Transverse colon (tissue), 4 donors: Measurements from ENCODE around the gene C2orf81.
"Not testable (repeated sequence)": the region's sequence is repeated elsewhere in the genome, so short reads cannot be mapped to it uniquely, and the experiment has no call there.

Source experiments
- POLR2A ChIP-seq: fragments of 450-650 bp; IDR thresholded peaks from one replicate; pipeline ENCODE4 v1.6.1; 2016; ENCODE audit warnings: antibody characterized with exemption, mild to moderate bottlenecking, moderate library complexity
- POLR2AphosphoS5 ChIP-seq, 3 donors: sonication (generic); formaldehyde crosslinking; IDR thresholded peaks; one replicate each; pipeline ENCODE4 v1.6.1; 2016; ENCODE audit warnings: antibody characterized with exemption in 3 of 3
- TF ChIP-seq, protein P1 (sequence below), 5 experiments: fragments of 200-600 bp in 3 of 5; fragments of 450-650 bp in 2 of 5; sonication (generic) in 3 of 5; IDR thresholded peaks; 1 replicate in 2 of 5; 2 replicates in 3 of 5; pipeline ENCODE4 v1.5.1; 2016 to 2017; ENCODE audit warnings: antibody characterized with exemption in 5 of 5, inconsistent platforms in 3 of 5, mild to moderate bottlenecking in 2 of 5, moderate library complexity in 1 of 5

DNA sequence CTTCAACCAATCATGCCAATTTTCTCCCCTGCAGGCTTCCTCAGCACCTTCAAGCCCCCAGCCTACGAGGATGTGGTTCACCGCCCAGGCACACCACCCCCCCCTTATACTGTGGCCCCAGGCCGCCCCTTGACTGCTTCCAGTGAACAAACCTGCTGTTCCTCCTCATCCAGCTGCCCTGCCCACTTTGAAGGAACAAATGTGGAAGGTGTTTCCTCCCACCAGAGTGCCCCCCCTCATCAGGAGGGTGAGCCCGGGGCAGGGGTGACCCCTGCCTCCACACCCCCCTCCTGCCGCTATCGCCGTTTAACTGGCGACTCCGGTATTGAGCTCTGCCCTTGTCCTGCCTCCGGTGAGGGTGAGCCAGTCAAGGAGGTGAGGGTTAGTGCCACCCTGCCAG is 38.8 kb upstream of the C2orf81 start:
- TF ChIP-seq POLR2A; POLR2AphosphoS5 (IDR thresholded peaks at IDR 0.05): not testable (repeated sequence)
- TF ChIP-seq, protein P1, sequence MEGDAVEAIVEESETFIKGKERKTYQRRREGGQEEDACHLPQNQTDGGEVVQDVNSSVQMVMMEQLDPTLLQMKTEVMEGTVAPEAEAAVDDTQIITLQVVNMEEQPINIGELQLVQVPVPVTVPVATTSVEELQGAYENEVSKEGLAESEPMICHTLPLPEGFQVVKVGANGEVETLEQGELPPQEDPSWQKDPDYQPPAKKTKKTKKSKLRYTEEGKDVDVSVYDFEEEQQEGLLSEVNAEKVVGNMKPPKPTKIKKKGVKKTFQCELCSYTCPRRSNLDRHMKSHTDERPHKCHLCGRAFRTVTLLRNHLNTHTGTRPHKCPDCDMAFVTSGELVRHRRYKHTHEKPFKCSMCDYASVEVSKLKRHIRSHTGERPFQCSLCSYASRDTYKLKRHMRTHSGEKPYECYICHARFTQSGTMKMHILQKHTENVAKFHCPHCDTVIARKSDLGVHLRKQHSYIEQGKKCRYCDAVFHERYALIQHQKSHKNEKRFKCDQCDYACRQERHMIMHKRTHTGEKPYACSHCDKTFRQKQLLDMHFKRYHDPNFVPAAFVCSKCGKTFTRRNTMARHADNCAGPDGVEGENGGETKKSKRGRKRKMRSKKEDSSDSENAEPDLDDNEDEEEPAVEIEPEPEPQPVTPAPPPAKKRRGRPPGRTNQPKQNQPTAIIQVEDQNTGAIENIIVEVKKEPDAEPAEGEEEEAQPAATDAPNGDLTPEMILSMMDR (IDR thresholded peaks at IDR 0.05) = not testable (repeated sequence)
